A549 treated with ZK216348 at 1 μM for 4 hours (cell line): ENCODE results near the gene SPIN4. TPM values are rescaled to one million over a fixed set of nuclear protein-coding genes. Genes with fewer than 3 reads are reported as not detected.

Source experiments
- total RNA-seq: library from RNA; stranded (reverse); fragments of 200-300 nt; extraction: Qiagen RNA extraction; gene quantifications from 5 replicates; pipeline ENCODE4 v1.2.3, GENCODE V29; 2022; ENCODE audit warnings: low read depth

SPIN4 gene
- 2.3 to 6.0 TPM (median 5.0 TPM) in 5 replicates for total RNA-seq

DNA sequence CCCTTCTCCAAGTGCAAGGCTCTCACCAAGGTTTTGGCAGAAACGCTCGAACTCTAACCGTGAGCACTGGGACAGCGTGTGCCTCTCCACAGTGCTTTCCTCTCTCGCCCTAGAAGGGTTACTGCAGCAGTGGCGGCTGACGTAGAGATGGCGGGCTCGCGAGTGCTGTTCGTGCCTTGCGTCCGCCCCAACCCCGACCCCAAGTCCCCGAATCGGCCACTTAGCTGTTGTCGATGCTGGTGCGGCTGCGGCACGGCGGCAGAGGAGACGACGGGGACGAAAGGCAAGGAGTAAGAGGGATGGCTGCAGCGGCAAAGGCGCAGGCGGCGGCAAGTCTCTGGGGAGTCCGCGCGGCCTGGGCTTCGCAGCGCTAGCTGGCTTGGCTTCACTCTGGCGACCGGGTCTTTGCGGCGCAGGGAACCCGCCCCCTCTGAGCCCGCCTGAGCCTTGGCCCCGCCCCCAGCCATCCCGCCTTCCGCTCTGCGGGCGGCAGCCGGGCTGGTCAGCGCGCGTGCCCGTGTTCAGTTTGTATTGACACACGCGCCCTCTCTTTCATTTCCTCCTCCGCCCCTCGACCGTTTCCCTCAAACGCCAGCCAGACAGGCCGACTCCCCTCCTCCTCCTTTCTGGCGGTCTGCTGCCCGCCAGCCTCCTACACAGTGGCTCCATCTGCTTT, at the start of gene SPIN4:
SPIN4 (minus strand) TSS at position 392 of the 676 bp plus-strand sequence. CDS start 513 bp downstream, outside the sequence.

